ENCODE measurements around the gene NT5DC4. TPM values are rescaled to one million over a fixed set of nuclear protein-coding genes. Genes with fewer than 3 reads are reported as not detected.

The NT5DC4 gene
- total and polyA plus RNA-seq, 2 of the 8 experiments (the other 6 are each of a cell fraction or from before 2014, with no cell fraction given), result not detected

GRCh38 chr2:112760149-112760548 lies 39.3 kb downstream of the NT5DC4 start (continued):
- TF ChIP-seq CEBPB (IDR thresholded peaks at IDR 0.05; ENCODE audit: low read depth, low read length) (no peak), NANOG (IDR thresholded peaks at IDR 0.05; ENCODE audit: insufficient read depth, low read depth, low read length, poor library complexity, severe bottlenecking) (no peak), SP1 (IDR thresholded peaks at IDR 0.05; ENCODE audit: low read depth, low read length) (no peak), TCF12 (IDR thresholded peaks at IDR 0.05; ENCODE audit: low read depth, low read length) (no peak), POLR2A (IDR thresholded peaks at IDR 0.05; ENCODE audit: control extremely low read depth in 1 of 2, low read depth in 2 of 2, low read length in 2 of 2) (no peak)

Data from H1 (cell line).